PFSK-1 (cell line): Measurements from ENCODE around the gene EFHD2.

Experiments used
- FOXP2 ChIP-seq: optimal IDR thresholded peaks from 2 replicates; pipeline ENCODE3; 2011; ENCODE audit warnings: borderline replicate concordance, control low read depth, inconsistent platforms; ENCODE audit not compliant: insufficient read depth; ENCODE audit errors: extremely low read length, extremely low read depth
- POLR2AphosphoS5 ChIP-seq: IDR thresholded peaks from 2 replicates; pipeline ENCODE4 v1.6.1; 2012; ENCODE audit warnings: low read depth, mild to moderate bottlenecking, control low read depth, low read length, moderate library complexity
- REST ChIP-seq, 2 experiments: IDR thresholded peaks; 2 replicates each; pipeline versions ENCODE4 v1.6.1 to v1.8.0; 2011 to 2012; ENCODE audit warnings: low read depth in 2 of 2, low read length in 2 of 2, control low read depth in 1 of 2, inconsistent platforms in 1 of 2, mild to moderate bottlenecking in 1 of 2, moderate library complexity in 1 of 2; ENCODE audit not compliant: insufficient read depth in 1 of 2
- SIN3A ChIP-seq: IDR thresholded peaks from 2 replicates; pipeline ENCODE4 v1.6.1; 2012; ENCODE audit warnings: mild to moderate bottlenecking, low read length, moderate library complexity, borderline replicate concordance; ENCODE audit not compliant: insufficient read depth
- TAF1 ChIP-seq: IDR thresholded peaks from 2 replicates; pipeline ENCODE4 v1.6.1; 2012; ENCODE audit warnings: low read length, control low read depth, borderline replicate concordance; ENCODE audit not compliant: insufficient read depth

EFHD2 gene

GRCh38 chr1:15405106-15405850 is 4.4 kb upstream of the EFHD2 start:
- TF ChIP-seq FOXP2, result no peak
- no peak for TF ChIP-seq SIN3A

- TF ChIP-seq POLR2AphosphoS5, result no peak
- no peak for TF ChIP-seq TAF1
- no peak for TF ChIP-seq REST (IDR thresholded peaks at IDR 0.05; ENCODE audit: insufficient read depth in 1 of 2, low read depth in 2 of 2, low read length in 2 of 2)
- no peak for TF ChIP-seq FOXP2
- no peak for TF ChIP-seq SIN3A
These were observed 2.8 kb upstream of the EFHD2 start for GRCh38 chr1:15406614-15407559.

GRCh38 chr1:15407580-15407979 is 2.1 kb upstream of the EFHD2 start:
- no peak for TF ChIP-seq TAF1
- no peak for TF ChIP-seq FOXP2
- no peak for TF ChIP-seq REST (IDR thresholded peaks at IDR 0.05; ENCODE audit: insufficient read depth in 1 of 2, low read depth in 2 of 2, low read length in 2 of 2)
- TF ChIP-seq POLR2AphosphoS5, result no peak
- TF ChIP-seq SIN3A, result no peak

GRCh38 chr1:15408890-15409387 is 749 bp upstream of the EFHD2 start:
- TF ChIP-seq FOXP2 (no peak), REST (IDR thresholded peaks at IDR 0.05; ENCODE audit: insufficient read depth in 1 of 2, low read depth in 2 of 2, low read length in 2 of 2) (no peak), POLR2AphosphoS5 (no peak), SIN3A (no peak), TAF1 (no peak)

GRCh38 chr1:15410223-15410883 is 665 bp downstream of the EFHD2 start:
- no peak for TF ChIP-seq POLR2AphosphoS5
- TF ChIP-seq FOXP2, result no peak
- TF ChIP-seq TAF1, result no peak
- TF ChIP-seq REST (IDR thresholded peaks at IDR 0.05; ENCODE audit: insufficient read depth in 1 of 2, low read depth in 2 of 2, low read length in 2 of 2), result no peak
